HG03520 (cell line): Measurements from ENCODE around the gene SLC25A53.
"Not testable (repeated sequence)": the region's sequence is repeated elsewhere in the genome, so short reads cannot be mapped to it uniquely, and the experiment has no call there.

ENCODE experiments used
- ATAC-seq: cut with Tn5 transposase; IDR thresholded peaks from one replicate; pipeline ENCODE4 v1.9.1; 2021; ENCODE audit warnings: mild to moderate bottlenecking, moderate library complexity; ENCODE audit not compliant: unreplicated experiment

Gene SLC25A53

DNA sequence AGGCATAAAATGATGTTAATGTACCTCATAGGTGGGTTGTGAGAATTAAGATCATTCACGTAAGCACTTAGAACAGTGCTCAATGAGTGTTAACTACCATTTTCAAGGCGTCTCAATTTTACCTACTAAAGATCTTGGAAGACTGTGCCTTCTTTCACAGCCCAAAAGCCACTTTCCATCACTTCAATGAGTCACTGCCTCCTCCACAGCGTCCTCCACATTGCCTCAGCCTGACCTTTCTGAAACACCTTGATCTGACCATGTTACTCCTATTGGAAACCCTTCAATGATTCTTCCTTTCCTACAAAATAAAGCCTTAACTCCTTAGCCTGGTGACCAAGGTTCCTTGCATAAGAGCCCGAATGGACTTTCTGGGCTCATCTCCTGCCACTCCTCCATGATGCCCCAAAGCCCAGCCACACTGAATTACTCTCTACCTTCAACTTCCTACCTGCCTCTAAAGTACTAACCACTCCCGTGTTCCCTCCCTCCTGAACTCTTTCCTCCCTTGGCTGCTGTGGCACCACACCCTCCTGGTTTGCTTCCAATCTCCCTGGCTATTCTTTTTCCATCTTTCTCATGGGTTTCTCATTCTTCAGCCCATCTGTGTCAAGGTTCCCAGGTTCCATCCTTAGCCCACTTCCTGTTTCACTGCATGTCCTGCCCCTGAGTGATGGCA, 22.1 kb downstream of the SLC25A53 start:
- ATAC-seq, result no peak

GRCh38 chrX:104130808-104131207, 26.0 kb downstream of the SLC25A53 start:
- ATAC-seq, result no peak

DNA sequence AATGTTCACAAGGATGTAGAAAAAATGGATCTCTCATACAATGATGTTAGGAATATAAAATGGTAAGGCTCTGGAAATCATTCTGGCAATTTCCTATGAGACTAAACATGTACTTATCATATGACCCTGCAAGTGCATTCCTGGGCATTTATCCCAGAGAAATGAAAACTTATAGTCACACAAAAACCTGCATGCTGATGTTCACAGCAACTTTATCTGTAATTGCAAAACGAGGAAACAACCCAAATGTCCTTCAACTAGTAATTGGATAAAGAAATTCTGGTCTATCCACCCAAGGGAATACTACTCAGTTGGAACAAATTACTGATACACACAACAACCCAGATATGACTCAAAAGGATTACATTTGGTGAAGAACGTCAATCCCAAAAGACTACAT, 30.0 kb downstream of the SLC25A53 start:
- no peak for ATAC-seq

- no peak for ATAC-seq
Observed at GRCh38 chrX:104122829-104123228, 34.0 kb downstream of the SLC25A53 start.

DNA sequence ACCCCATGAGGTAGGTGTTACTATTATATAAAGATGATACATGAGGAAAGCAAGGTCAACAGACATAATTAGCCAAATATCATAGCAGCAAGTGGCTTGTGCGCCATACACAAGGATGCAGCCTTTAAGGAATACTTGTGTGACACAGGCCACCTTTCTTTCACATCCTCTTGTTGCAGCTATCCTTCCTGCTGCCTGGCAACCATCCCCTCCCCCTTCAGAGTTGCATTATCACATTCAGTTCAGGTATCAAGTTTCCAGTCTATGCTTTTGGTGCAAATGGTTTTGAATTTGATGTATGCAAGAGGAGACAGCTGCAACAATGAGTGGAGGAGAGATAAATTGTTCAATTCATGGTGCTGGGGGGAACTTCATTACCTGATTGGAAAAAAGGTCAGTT, 38.0 kb downstream of the SLC25A53 start:
- no peak for ATAC-seq

- ATAC-seq, result no peak
Observed at GRCh38 chrX:104117759-104118158, 39.0 kb downstream of the SLC25A53 start.

GRCh38 chrX:104113222-104113965, 43.4 kb downstream of the SLC25A53 start:
- peak; percentile 41 for ATAC-seq

DNA sequence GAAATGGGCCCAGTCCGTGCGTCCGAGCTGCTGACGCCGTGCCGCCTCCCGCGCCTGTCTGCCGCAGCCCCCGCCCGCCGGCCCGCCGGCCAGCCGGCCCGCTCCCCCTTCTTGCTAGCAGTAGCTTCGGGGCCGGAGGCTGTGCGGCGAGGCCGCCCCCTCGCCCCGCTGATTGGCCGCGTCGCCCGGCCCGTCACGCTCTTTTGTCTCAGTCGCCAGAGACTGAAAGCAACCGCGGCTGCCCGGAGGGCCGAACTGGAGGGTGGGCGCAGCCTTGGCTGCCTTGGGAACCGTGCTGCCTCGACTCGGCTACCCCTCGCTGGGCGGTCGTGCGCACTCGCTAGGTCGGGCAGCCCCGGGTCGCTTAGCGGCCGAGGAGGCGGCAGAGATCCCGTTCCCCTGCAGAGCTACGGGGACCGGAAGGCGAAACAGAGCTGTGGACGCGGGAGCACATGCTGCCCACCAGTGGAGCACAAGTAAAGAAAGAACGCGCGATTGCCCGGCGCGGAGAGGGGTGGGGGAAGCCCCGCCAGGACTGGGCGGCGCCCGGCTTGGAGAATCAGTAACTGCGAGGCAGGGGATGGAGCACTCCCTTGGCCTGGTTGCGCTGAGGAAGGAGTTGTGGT, 44.4 kb downstream of the SLC25A53 start, which contains the start of gene ZCCHC18:
Gene ZCCHC18 (plus strand): TSS at position 198 of the 626 bp plus-strand sequence. CDS start 1,589 bp downstream, outside the sequence.
- peak; percentile 57 for ATAC-seq

- peak; percentile 47 for ATAC-seq
Observed at GRCh38 chrX:104110491-104111240, 46.1 kb downstream of the SLC25A53 start.

DNA sequence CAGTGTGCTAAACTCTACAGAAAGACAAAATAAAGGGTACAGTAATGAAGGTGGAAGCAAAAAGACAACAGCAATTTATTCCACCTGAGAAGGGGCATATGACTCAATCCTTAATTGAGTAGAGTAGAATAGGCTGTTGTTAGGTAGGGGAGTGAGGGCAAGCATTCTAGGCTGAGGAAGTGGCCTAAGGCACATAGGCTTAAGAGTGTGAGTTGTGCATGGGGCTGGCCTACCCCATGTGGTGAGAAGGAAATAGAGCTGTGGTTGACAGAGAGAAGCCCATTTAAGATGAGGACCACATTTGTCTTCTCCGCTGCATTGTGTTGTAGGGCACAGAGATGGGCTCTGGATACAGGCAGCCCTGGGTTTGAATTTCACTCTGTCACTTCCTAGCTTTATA, 47.9 kb downstream of the SLC25A53 start:
- ATAC-seq, result no peak

DNA sequence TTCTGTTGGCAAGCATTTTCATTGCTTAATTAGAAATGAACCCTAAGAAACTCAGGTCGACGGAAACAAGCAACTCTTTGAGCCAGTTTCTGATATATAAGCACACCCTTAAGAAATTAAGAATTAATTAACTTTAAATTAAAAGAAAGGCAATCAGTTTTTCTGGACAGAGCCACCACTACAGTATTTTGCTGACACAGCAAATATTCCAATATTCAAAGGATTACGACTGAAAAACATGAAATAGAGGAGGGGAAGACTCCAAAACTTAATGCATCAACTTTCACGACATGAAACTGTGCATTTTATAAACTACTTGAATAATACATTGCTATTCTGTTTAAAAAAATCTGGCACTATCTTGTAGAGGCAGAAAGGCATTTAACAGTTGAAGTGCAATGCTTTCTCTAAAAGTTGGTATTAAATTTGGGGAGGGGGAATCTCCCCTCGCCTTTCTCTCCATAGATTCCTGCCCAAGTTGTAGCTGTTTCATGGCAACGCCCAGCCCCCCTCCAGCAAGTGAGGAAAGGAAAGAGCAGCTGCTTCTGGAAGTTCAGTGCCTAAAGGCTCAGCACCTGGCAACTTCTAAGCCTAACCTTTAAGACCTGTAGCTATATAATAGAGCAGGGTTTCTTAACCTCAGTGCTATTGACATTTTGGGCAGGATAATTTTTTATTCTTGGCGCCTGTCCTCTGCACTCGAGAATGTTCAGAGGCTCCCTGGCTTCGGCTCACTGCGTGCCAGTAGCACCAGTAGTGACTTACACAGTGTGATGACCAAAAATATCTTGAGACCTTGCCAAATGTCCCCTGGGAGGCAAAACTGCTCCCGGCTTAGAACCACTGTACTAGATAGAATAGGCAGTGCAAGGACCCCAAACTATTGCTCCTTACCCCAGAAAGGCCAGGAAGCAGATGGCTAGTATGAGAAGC, 51.2 kb downstream of the SLC25A53 start:
- ATAC-seq, result no peak

DNA sequence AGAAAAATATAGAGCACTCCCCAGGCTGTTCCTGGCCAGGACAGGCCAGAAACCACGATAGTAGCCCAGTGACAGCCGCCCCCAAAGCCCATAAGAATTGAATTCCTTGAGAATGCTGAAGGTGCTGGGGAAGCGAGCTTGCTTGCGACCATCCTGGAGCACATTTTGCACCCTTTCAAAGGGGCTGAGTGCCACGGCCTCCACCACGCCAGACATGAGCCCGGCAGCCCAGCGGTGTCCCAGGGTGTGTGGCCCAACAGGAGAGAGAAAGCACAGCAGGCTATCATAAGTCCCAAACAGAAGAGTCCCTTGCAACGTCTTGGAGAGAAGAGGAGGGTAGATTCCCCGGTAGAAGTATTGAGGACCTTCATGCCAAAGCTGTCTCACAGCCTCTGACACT, 52.1 kb downstream of the SLC25A53 start:
- ATAC-seq, result no peak

DNA sequence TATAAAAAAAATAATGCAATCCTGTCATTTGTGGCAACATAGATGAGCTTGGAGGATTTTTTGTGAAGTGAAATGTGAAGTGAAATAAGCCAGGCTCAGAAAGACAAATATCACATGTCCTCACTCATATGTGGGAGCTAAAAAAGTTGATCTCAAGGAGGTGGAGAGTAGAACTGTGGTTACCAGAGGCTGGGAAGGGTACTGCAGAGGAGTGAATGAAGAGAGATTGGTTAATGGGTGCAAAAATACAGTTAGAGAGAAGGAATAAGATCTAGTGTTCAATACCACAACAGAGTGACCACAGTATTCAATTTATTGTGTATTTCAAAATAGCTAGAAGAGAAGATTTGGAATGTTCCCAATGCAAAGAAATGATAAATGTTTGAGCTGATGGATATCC, 57.9 kb downstream of the SLC25A53 start:
- peak; percentile 51 for ATAC-seq

GRCh38 chrX:104098151-104098808, 58.5 kb downstream of the SLC25A53 start:
- ATAC-seq, result peak; percentile 81

GRCh38 chrX:104085919-104086318, 70.9 kb downstream of the SLC25A53 start:
- no peak for ATAC-seq

DNA sequence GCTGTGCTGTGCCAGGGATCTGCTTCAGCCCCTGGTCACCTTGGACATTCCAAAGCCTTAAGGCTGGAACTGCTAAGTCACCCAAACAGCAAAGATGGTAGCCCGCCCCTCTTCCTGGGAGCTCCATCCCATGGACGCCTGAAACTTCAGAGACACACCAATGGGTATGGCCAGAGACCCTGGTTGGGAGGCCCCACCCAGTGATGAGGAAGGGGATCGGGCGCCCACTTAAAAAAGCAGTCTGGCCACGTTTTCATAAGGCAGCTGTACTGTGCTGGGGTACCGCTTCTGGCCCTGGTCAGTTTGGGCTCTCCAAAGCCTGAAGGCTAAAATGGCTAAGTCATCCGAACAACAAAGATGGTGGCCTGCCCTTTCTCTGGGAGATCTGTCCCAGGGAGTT, 71.3 kb downstream of the SLC25A53 start:
- ATAC-seq, result no peak

GRCh38 chrX:104084534-104085277, 72.1 kb downstream of the SLC25A53 start:
- ATAC-seq, result no peak

- no peak for ATAC-seq
Observed at GRCh38 chrX:104084063-104084462, 72.7 kb downstream of the SLC25A53 start.

- not testable (repeated sequence) for ATAC-seq
Observed at GRCh38 chrX:104077854-104078253, 79.0 kb downstream of the SLC25A53 start.
